ENCODE data around the gene PFAS.
A peak's percentile ranks its signal among the peaks of the same experiment; 100 is the strongest.

Gene PFAS

GRCh38 chr17:8226536-8227237 is 22.4 kb upstream of the PFAS start:
- Histone ChIP-seq H3K36me3 (peaks cover 57% of the 10 kb centered on the region), H3K4me3 (ENCODE audit: low read depth in 1 of 2, low read length in 1 of 2) (no peak overlapping the region), H3K9me3 (no peaks in the 10 kb centered on the region), H3K27ac (peak overlapping the region; percentile 64), H3K4me1 (ENCODE audit: control insufficient read depth in 1 of 2, insufficient read depth in 1 of 2, low read depth in 1 of 2, low read length in 1 of 2) (peaks cover 40 to 41% of the 10 kb centered on the region in 2 experiments), H3K27me3 (no peaks in the 10 kb centered on the region)
- no peak for TF ChIP-seq CTCF (IDR thresholded peaks at IDR 0.05)

GRCh38 chr17:8227238-8227581 is 21.9 kb upstream of the PFAS start:
- Histone ChIP-seq H3K4me1 (ENCODE audit: control insufficient read depth in 1 of 2, insufficient read depth in 1 of 2, low read depth in 1 of 2, low read length in 1 of 2) (peaks cover 35 to 36% of the 10 kb centered on the region in 2 experiments), H3K27me3 (no peaks in the 10 kb centered on the region), H3K36me3 (peaks cover 62% of the 10 kb centered on the region), H3K4me3 (ENCODE audit: low read depth in 1 of 2, low read length in 1 of 2) (no peak overlapping the region), H3K27ac (peak overlapping the region; percentile 64), H3K9me3 (no peaks in the 10 kb centered on the region)
- no peak for TF ChIP-seq CTCF (IDR thresholded peaks at IDR 0.05)

GRCh38 chr17:8231701-8232100 is 17.4 kb upstream of the PFAS start:
- Histone ChIP-seq H3K4me1 (ENCODE audit: control insufficient read depth in 1 of 2, insufficient read depth in 1 of 2, low read depth in 1 of 2, low read length in 1 of 2) (peaks cover 5% of the 10 kb centered on the region in 2 experiments), H3K27me3 (no peaks in the 10 kb centered on the region), H3K27ac (no peak overlapping the region), H3K4me3 (ENCODE audit: low read depth in 1 of 2, low read length in 1 of 2) (no peak overlapping the region), H3K9me3 (no peaks in the 10 kb centered on the region), H3K36me3 (peaks cover 98% of the 10 kb centered on the region)
- no peak for TF ChIP-seq CTCF (IDR thresholded peaks at IDR 0.05)

GRCh38 chr17:8234361-8235270 is 14.5 kb upstream of the PFAS start:
- H3K27ac ChIP-seq: peak overlapping the region; percentile 58
- H3K9me3 ChIP-seq: no peaks in the 10 kb centered on the region
- no peaks in the 10 kb centered on the region for H3K27me3 ChIP-seq
- H3K4me1 ChIP-seq (ENCODE audit: control insufficient read depth in 1 of 2, insufficient read depth in 1 of 2, low read depth in 1 of 2, low read length in 1 of 2): no peaks in the 10 kb centered on the region
- peaks cover 95% of the 10 kb centered on the region for H3K36me3 ChIP-seq
- TF ChIP-seq CTCF (IDR thresholded peaks at IDR 0.05): no peak
- H3K4me3 ChIP-seq (ENCODE audit: low read depth in 1 of 2, low read length in 1 of 2): no peak overlapping the region

GRCh38 chr17:8235676-8236075 is 13.4 kb upstream of the PFAS start:
- no peaks in the 10 kb centered on the region for H3K27me3 ChIP-seq
- no peak overlapping the region for H3K27ac ChIP-seq
- no peaks in the 10 kb centered on the region for H3K9me3 ChIP-seq
- H3K4me3 ChIP-seq (ENCODE audit: low read depth in 1 of 2, low read length in 1 of 2): no peak overlapping the region
- no peak for TF ChIP-seq CTCF (IDR thresholded peaks at IDR 0.05)
- H3K4me1 ChIP-seq (ENCODE audit: control insufficient read depth in 1 of 2, insufficient read depth in 1 of 2, low read depth in 1 of 2, low read length in 1 of 2): no peaks in the 10 kb centered on the region
- H3K36me3 ChIP-seq: peaks cover 92% of the 10 kb centered on the region

Measured in neutrophil (primary cell).